Measurements from ENCODE around the gene HS6ST3.

HS6ST3 gene

DNA sequence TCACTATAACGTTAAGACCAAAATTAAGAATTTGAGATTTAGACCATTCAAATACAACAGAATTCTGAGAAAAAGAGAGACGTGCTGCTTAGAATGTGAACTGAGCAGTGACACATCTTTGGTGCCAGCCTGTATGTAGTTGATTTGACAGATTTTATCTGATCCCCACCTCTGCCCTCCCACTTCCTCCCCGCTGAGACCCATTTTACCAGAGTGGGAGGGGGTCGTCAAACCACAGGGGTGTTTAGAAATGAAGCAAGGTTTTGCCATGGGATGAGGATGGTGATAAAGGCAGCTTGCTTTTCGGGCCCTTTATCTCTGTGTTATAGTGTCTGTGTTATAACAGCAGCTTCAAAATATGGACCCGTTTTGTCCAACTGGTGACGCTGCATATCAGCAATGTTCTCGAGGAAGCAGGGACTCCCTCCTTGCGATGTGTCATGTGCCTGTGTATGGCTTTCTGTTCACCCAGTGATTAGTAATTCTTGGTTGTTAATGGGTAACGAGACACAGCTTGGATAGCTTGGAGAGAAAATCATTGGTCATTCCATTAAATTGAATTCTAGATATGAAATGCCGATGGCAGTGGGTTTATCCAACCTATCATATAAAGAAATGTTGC is 125.0 kb downstream of the HS6ST3 start:
- DNase-seq (ENCODE audit: low read depth): no peak
- TF ChIP-seq, protein P1, sequence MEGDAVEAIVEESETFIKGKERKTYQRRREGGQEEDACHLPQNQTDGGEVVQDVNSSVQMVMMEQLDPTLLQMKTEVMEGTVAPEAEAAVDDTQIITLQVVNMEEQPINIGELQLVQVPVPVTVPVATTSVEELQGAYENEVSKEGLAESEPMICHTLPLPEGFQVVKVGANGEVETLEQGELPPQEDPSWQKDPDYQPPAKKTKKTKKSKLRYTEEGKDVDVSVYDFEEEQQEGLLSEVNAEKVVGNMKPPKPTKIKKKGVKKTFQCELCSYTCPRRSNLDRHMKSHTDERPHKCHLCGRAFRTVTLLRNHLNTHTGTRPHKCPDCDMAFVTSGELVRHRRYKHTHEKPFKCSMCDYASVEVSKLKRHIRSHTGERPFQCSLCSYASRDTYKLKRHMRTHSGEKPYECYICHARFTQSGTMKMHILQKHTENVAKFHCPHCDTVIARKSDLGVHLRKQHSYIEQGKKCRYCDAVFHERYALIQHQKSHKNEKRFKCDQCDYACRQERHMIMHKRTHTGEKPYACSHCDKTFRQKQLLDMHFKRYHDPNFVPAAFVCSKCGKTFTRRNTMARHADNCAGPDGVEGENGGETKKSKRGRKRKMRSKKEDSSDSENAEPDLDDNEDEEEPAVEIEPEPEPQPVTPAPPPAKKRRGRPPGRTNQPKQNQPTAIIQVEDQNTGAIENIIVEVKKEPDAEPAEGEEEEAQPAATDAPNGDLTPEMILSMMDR (IDR thresholded peaks at IDR 0.05; ENCODE audit: control insufficient read depth, insufficient read depth, low read depth, low read length, missing control alignments): no peak
- no peak overlapping the region for H3K4me3 ChIP-seq (ENCODE audit: control insufficient read depth, low read depth, low read length)

DNA sequence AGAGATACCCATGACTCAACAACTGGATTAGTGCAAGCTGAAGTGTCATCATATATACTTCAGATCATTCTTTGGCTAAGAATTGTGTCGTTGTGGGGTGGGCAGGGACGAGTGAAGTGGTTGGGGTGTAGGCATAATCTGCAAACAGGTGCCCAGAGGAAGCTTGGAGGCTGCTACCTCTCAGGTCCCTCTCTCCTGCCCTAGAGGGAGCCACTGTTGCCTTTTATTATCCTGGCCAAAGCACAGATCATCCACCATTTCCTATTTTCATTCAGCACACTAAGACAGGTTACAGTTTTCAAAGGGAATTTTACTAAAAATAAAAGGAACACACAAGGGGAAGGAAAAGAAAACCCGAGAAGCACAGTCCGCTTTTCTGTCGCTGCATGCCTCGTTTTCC is 126.6 kb downstream of the HS6ST3 start:
- TF ChIP-seq, protein P1 (IDR thresholded peaks at IDR 0.05; ENCODE audit: control insufficient read depth, insufficient read depth, low read depth, low read length, missing control alignments): no peak
- H3K4me3 ChIP-seq (ENCODE audit: control insufficient read depth, low read depth, low read length): no peak overlapping the region
- DNase-seq (ENCODE audit: low read depth): no peak

DNA sequence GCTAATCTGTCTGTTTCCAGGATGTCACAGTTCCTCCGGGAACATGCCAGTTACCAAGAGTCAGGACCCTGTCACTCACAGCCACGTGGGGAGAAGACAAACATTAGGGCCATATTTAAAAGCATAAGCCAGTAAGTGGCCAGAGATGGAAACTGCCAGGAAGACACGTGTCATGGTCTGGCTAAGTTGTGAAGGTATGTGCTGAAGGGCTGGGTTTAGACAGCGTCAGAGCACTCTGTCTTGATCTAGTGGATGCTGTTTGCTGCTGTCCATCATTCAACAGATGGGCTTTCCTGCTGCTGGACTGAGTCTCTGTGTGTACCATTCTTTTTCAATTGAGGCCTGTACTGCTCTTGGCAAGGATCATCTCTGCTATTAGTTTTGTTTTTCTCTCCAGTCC is 128.6 kb downstream of the HS6ST3 start:
- no peak overlapping the region for H3K4me3 ChIP-seq (ENCODE audit: control insufficient read depth, low read depth, low read length)
- DNase-seq (ENCODE audit: low read depth): no peak
- TF ChIP-seq, protein P1 (IDR thresholded peaks at IDR 0.05; ENCODE audit: control insufficient read depth, insufficient read depth, low read depth, low read length, missing control alignments): no peak

DNA sequence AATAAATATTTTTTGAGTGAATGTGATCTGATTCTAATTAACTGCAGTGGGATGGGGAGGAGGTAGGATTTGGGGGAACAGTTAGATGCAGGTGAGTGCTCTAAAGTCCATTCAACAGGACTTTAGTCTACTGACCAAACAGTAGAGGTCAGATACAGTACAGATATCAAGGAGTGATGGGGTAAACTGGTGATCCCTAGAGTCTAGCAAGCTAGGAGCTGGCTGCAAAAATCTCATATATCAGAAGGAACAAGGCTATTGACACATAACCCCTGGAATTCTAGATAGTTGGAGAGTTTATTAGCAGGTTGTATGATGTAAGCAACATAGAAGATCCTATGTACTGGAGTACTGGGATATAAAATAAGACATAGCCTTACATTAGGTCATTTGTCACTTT is 131.6 kb downstream of the HS6ST3 start:
- H3K4me3 ChIP-seq (ENCODE audit: control insufficient read depth, low read depth, low read length): no peak overlapping the region
- DNase-seq (ENCODE audit: low read depth): no peak
- TF ChIP-seq, protein P1 (IDR thresholded peaks at IDR 0.05; ENCODE audit: control insufficient read depth, insufficient read depth, low read depth, low read length, missing control alignments): no peak

DNA sequence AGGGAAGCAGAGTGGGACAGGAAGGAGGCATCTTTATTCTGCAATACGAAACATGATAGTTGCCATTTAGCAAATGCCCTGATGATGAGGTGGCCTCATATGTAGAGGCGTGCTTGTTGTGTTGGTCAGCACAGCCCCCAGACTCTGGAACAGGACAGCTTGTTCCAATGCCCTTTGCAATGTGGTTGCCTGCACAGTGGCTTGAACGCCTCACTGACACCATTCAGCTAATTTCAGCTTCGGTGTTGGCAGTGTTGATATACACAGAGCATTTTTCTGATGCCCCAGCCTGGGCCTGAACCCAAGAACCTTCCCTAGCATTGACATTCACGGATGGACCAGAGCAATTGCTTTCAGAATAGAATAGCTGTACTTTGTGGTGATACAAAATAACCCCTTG is 133.3 kb downstream of the HS6ST3 start:
- no peak for DNase-seq (ENCODE audit: low read depth)
- no peak overlapping the region for H3K4me3 ChIP-seq (ENCODE audit: control insufficient read depth, low read depth, low read length)
- TF ChIP-seq, protein P1 (IDR thresholded peaks at IDR 0.05; ENCODE audit: control insufficient read depth, insufficient read depth, low read depth, low read length, missing control alignments): no peak

DNA sequence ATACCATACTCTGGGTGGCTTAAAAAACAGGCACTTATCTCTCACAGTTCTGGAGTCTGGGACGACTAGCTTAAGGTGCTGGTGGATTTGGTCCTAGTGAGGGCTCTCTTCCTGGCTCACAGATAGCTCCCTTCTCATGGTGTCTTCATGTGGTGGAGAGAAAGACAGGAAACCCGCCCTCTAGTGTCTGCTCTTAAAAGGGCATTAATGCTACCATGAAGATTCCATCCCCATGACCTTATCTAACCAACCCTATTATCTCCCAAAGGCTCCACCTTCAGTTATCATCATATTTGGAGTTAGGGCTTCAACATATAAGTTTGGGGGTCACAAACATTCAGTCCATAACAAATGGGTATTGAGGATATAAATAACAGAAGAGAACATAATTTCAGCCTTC is 139.4 kb downstream of the HS6ST3 start:
- TF ChIP-seq, protein P1 (IDR thresholded peaks at IDR 0.05; ENCODE audit: control insufficient read depth, insufficient read depth, low read depth, low read length, missing control alignments): no peak
- no peak for DNase-seq (ENCODE audit: low read depth)
- H3K4me3 ChIP-seq (ENCODE audit: control insufficient read depth, low read depth, low read length): no peak overlapping the region

DNA sequence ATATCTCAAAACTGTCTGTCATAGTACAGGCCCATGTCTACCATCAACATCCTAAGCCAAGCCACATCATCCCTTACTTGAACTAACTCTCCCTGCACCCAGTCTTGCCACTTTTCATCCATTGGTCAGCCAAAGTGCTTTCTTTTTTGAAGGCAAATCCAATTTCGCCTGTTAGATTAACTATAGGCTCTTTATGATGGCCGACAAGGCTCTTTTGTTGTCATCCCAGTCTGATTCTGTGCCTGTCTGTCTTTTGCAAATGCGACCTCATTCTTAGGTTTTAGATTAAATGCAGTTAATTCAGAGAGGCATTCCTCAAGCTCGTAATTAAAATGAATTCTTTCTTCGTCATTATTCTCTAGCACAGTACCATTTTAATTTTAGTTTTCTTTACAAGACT is 148.3 kb downstream of the HS6ST3 start:
- TF ChIP-seq, protein P1 (IDR thresholded peaks at IDR 0.05; ENCODE audit: control insufficient read depth, insufficient read depth, low read depth, low read length, missing control alignments): no peak
- H3K4me3 ChIP-seq (ENCODE audit: control insufficient read depth, low read depth, low read length): no peak overlapping the region
- no peak for DNase-seq (ENCODE audit: low read depth)
